Lower lobe of right lung (tissue), 2 donors: ENCODE measurements around the gene SSC5D. TPM values are rescaled to one million over a fixed set of nuclear protein-coding genes. Genes with fewer than 3 reads are reported as not detected.
"Not testable (repeated sequence)": the region's sequence is repeated elsewhere in the genome, so short reads cannot be mapped to it uniquely, and the experiment has no call there.

Experiments used
- ATAC-seq, 2 donors: fragments of 200-7000 bp; cut with Tn5 transposase; one replicate each; pipeline ENCODE4 v1.9.1; 2020 to 2022; ENCODE audit warnings: mild to moderate bottlenecking in 2 of 2, moderate library complexity in 2 of 2
- DNase-seq: peaks from one replicate; pipeline ENCODE4 v3.0.0-alpha.2; 2020
- H3K27ac ChIP-seq: fragments of 200-600 bp; one replicate; pipeline ENCODE4 v1.8.0; 2022
- H3K27me3 ChIP-seq: fragments of 200-600 bp; one replicate; pipeline ENCODE4 v1.8.0; 2022; ENCODE audit warnings: low read depth
- H3K36me3 ChIP-seq: fragments of 200-600 bp; one replicate; pipeline ENCODE4 v1.8.0; 2022; ENCODE audit warnings: mild to moderate bottlenecking
- H3K4me1 ChIP-seq: fragments of 200-600 bp; one replicate; pipeline ENCODE4 v1.8.0; 2022
- H3K4me3 ChIP-seq: fragments of 200-600 bp; one replicate; pipeline ENCODE4 v1.8.0; 2022; ENCODE audit warnings: mild to moderate bottlenecking
- H3K9me3 ChIP-seq: fragments of 200-600 bp; one replicate; pipeline ENCODE4 v1.8.0; 2022
- CTCF ChIP-seq: fragments of 200-600 bp; IDR thresholded peaks from one replicate; pipeline ENCODE4 v1.8.0; 2022; ENCODE audit warnings: antibody characterized with exemption, mild to moderate bottlenecking
- intact Hi-C: fragments of 100-400 bp; cut with DNase I; formaldehyde crosslinking; loops from one replicate; pipeline ENCODE4 v1.11.0; 2022
- total RNA-seq: library from RNA; stranded (reverse); fragmentation: NEBNext Ultra II Directional; extraction: Animal tissue kit (Norgen Biotek cat#: 25700); gene quantifications from one replicate; pipeline ENCODE4 v1.2.1, GENCODE V29; 2021
- donor health status: DM: no; HTN: yes; CAD: no; lungs with severe emphysema.

SSC5D gene
- total RNA-seq, 1 donor from 2014 or later: 4.7 TPM

- H3K27me3 ChIP-seq: no peaks in the 10 kb centered on the region
- no peaks in the 10 kb centered on the region for H3K9me3 ChIP-seq
- intact Hi-C loops: no loop called here
- DNase-seq: no peak
- TF ChIP-seq CTCF: no peak
- H3K4me3 ChIP-seq: no peak overlapping the region
- H3K27ac ChIP-seq: no peak overlapping the region
- H3K36me3 ChIP-seq: no peaks in the 10 kb centered on the region
- ATAC-seq: no peak
- peaks cover 7% of the 10 kb centered on the region for H3K4me1 ChIP-seq
Observed at GRCh38 chr19:55528030-55528803, 40.0 kb downstream of the SSC5D start.

- H3K27me3 ChIP-seq: no peaks in the 10 kb centered on the region
- H3K9me3 ChIP-seq: no peaks in the 10 kb centered on the region
- H3K4me1 ChIP-seq: peaks cover 7% of the 10 kb centered on the region
- ATAC-seq (no peak), DNase-seq (no peak)
- no peaks in the 10 kb centered on the region for H3K36me3 ChIP-seq
- no peak for TF ChIP-seq CTCF
- H3K27ac ChIP-seq: no peak overlapping the region
- H3K4me3 ChIP-seq: no peak overlapping the region
- intact Hi-C loops: no loop called here
Observed at GRCh38 chr19:55529636-55530234, 41.5 kb downstream of the SSC5D start.

GRCh38 chr19:55530996-55531395, 42.8 kb downstream of the SSC5D start:
- H3K27me3 ChIP-seq: no peaks in the 10 kb centered on the region
- H3K9me3 ChIP-seq: no peaks in the 10 kb centered on the region
- no peaks in the 10 kb centered on the region for H3K36me3 ChIP-seq
- peaks cover 7% of the 10 kb centered on the region for H3K4me1 ChIP-seq
- intact Hi-C loops: no loop called here
- no peak for DNase-seq
- TF ChIP-seq CTCF: no peak
- no peak for ATAC-seq
- no peak overlapping the region for H3K27ac ChIP-seq
- H3K4me3 ChIP-seq: no peak overlapping the region

GRCh38 chr19:55534280-55534679, 46.0 kb downstream of the SSC5D start:
- H3K9me3 ChIP-seq, ATAC-seq, H3K27me3 ChIP-seq, H3K36me3 ChIP-seq, DNase-seq, intact Hi-C loops, H3K4me3 ChIP-seq, H3K27ac ChIP-seq, H3K4me1 ChIP-seq: not testable (repeated sequence)

GRCh38 chr19:55535173-55535964, 47.1 kb downstream of the SSC5D start:
- Histone ChIP-seq H3K4me3 (no peak overlapping the region), H3K36me3 (no peaks in the 10 kb centered on the region), H3K27me3 (peaks cover 5% of the 10 kb centered on the region), H3K4me1 (no peaks in the 10 kb centered on the region), H3K9me3 (no peaks in the 10 kb centered on the region), H3K27ac (no peak overlapping the region)
- intact Hi-C loops: no loop called here
- DNase-seq (no peak), ATAC-seq (no peak)
- no peak for TF ChIP-seq CTCF
